T47D (cell line): ENCODE measurements around the gene AVEN.
A peak's percentile ranks its signal among the peaks of the same experiment; 100 is the strongest.

Source experiments
- DNase-seq, 2 experiments: peaks; one replicate each; pipeline versions ENCODE4 v3.0.0 to v3.0.0-alpha.2; 2011 to 2012; ENCODE audit warnings: low read depth in 1 of 2, low spot score in 1 of 2
- JUND ChIP-seq: IDR thresholded peaks from 2 replicates; pipeline ENCODE4 v1.6.1; 2012; ENCODE audit warnings: low read depth
- in situ Hi-C: cut with HindIII; loops from 2 replicates; pipeline ENCODE4 v1.10.0; 2016; ENCODE audit warnings: low sequenced_read_pairs, low pct_unique_long_range_greater_than_20kb

AVEN gene, protein sequence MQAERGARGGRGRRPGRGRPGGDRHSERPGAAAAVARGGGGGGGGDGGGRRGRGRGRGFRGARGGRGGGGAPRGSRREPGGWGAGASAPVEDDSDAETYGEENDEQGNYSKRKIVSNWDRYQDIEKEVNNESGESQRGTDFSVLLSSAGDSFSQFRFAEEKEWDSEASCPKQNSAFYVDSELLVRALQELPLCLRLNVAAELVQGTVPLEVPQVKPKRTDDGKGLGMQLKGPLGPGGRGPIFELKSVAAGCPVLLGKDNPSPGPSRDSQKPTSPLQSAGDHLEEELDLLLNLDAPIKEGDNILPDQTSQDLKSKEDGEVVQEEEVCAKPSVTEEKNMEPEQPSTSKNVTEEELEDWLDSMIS

DNA sequence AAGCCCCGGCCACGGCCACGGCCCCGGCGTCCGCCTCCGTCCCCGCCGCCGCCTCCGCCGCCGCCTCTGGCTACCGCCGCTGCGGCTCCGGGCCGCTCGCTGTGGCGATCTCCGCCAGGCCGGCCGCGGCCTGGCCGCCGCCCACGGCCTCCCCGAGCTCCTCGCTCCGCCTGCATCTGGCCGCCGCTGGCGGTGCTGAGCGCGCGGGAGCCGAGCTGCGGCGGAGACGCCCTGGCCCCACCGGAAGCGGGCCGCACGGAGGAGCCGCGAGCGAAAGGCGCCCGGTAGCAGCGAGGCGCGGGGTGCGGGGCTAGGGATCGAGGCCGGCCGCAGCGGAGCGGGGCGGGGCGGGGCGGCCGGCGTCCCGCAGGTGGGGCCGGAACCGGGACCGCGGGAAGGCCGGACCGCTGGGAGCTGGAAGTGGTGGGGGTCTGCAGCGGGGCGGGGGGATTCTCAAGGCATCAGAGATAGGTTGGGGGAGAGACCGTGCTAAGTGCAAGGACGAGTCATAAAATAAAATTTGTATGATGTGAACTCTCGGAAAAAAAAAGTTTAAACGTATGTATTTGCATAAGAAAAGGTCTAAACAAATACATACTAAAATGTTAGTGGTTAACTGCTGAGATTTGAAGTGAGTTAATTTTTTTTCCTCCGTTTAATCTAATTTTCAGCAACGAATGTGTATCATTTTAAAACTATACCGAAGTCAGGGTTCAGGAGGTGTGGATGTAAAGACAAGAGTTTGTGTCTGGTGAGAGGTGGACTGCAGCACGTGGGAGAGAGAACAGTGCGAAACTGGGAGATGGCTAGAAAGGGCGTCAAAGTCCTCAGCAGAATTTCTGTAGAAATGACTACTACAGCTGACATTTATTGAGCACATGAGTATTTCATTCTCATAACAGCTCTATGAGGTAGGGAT lies at the start of gene AVEN:
Gene AVEN, minus strand, starts transcription at position 334 of the 919 bp plus-strand sequence. Its CDS starts 158 bp downstream, at position 176.
- no peak for TF ChIP-seq JUND
- in situ Hi-C loops = no loop called here
- DNase-seq = peak; percentile 21 to 54

DNA sequence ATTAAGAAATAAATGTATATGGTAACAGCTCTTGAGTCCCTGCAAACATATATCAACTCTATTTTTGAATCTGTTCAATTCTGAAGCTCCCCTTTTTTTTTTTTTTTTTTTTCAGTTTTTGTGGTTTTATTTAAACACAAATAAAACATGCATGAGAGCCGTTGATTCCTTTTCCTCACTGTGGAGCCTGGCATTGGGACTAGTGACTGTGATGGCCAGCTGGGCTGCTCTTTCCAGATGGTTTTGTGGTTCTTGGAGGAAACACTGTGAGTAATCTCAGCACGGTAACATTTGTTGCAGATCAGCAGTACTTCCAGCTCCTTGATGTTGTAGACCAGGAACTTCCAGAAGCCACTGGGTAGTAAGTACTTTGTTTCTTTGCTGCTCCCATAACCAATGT lies 46.7 kb upstream of the AVEN start:
- DNase-seq = no peak
- in situ Hi-C loops = no loop called here
- TF ChIP-seq JUND = no peak

DNA sequence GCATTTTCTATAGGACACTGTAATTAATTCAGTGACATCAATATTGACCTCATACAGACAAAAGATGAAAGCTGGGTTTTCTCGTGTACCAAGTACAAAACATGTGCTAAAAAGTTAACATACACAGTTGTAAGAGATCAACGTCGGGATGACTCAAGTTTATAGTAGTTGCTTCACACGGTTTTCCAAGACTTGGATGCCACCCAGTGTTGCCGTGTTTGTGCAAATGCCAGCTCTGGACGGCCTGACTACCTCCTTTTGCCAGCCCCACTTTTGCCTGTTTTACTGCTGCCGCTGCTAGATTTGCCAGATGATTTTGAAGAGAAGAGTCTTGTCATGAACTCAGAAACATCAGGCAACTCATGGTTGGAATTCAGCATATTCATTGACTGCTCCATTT lies 45.1 kb upstream of the AVEN start:
- in situ Hi-C loops = no loop called here
- no peak for TF ChIP-seq JUND
- no peak for DNase-seq

DNA sequence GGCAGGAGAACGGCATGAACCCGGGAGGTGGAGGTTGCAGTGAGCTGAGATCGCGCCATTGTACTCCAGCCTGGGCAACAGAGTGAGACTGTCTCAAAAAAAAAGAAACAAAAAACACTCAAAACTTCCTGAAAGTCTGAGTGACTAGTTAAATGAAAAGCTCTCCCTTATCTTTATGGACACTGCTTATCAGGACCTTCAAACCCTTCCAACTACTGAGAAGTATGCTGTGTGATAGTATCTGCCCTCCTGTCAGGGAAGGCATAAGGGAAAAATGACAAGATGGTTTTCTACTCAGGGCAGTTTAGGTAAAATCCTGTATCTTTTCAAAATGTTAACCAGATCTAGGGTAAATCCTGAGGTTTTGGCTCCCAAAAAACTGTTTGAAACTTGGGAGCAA lies 40.9 kb upstream of the AVEN start:
- TF ChIP-seq JUND = no peak
- no peak for DNase-seq
- in situ Hi-C loops = no loop called here

DNA sequence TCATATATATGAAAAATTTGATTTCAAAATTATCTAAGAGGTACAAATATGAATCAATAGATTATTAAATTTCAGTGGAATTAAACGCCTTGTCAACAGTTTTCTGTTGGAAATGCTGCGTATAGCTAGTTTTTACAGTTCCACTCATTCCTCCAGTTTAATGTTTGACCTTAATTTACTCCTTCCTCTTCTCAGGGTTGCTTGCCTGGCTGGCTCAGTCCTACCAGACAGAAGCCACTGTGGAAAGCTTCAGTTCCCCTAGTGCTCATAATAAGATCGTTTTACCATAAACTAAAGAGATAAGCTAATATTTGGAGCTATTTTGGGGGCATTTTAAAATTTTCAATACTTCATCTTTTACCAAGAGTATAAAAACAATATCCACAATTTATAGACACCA lies 39.9 kb upstream of the AVEN start:
- no peak for DNase-seq
- TF ChIP-seq JUND = no peak
- in situ Hi-C loops = no loop called here

DNA sequence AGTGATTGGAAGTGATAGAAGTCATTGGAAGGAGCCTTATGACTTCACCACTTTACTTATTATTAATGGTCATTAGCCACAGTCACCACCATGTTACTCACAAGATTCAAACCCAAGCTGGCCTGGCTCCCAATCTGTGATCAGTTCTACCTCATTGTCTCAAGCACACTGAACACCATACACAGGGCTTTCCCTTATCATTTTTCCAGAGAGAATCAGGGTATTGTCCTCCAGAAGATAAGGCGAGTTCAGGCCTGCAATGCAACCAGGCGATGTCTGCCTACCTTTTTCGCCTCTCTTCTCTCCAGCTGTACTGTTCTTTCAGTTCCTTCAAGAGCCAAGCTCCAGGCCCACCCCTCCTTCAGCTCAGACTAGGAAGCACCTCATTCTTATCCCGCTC lies 37.8 kb upstream of the AVEN start:
- DNase-seq = no peak
- no peak for TF ChIP-seq JUND
- in situ Hi-C loops = no loop called here

DNA sequence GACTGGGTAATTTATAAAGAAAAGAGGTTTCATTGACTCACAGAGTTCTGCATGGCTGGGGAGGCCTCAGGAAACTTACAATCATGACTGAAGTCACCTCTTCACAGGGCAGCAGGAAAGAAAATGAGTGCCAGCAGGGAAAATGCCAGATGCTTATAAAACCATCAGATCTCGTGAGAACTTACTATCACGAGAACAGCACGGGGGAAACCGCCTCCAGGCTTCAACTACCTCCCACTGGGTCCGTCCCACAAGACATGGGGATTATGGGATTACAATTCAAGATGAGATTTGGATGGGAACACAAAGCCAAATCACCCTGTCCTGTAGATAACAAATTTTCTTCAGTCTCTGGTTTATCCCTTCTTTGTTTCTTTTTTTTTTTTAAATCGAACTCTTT lies 31.0 kb upstream of the AVEN start:
- in situ Hi-C loops = no loop called here
- TF ChIP-seq JUND = no peak
- no peak for DNase-seq

DNA sequence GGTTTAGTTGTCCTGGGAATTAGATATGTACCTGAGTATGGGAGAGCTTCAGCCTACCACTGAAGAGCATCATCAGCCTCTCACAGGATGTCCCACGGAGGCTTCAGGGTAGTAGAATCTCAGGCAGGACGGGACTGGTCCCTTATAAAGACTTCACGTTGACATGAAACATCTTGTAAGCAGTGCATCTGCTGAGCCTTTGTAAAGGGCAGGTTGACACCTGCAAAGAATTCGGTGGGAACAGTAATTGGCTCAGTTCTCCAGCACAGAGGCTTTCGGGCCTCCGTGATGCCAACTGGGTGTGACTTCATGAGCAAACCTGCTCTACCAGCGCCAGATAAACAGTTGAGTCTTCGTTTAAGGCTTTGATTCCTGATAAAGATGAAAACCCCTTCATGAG lies 26.9 kb upstream of the AVEN start:
- no peak for TF ChIP-seq JUND

DNA sequence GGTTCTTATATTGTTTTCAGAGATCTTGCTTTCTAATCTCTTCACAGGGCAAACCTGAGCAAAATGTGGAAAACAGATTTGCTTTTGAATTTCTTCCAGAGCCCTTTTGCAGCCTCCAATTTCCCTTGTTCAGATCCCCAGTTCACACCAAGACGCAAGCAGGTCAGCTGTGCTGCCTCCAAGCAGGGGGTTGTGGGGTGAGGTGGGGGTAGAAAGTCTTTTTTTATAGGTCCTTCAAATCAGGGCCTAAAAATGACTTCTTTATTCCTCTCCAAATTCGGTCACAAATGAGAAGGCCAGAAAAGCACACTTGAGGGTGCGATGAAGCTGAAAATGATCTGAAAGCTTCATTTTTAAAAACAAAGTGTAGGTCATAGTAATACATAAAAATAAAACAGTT lies 26.3 kb upstream of the AVEN start:
- no peak for DNase-seq
- in situ Hi-C loops = no loop called here
- TF ChIP-seq JUND = no peak

More for the DNA sequence above, 26.9 kb upstream of the AVEN start:
- no peak for DNase-seq
- in situ Hi-C loops = no loop called here

DNA sequence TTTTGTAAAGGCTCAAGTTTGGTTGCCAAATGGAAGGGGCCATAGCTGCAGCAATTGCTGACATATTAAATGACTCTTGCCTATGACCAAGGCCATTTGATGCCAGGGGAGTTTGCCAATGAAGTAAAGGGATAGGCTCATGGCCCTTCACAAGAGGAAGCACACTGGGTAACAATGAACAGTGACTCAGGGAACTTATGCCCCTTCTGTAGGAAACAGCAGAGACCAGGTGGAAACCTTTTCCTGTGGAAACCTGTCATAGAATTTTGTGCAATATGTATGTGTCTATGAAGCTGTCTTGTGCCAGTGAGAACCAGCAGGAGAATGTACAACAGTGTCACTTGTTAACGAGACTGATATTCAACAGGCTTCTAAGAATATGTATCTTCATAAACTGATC lies 25.4 kb upstream of the AVEN start:
- no peak for TF ChIP-seq JUND
- in situ Hi-C loops = no loop called here
- DNase-seq = no peak

DNA sequence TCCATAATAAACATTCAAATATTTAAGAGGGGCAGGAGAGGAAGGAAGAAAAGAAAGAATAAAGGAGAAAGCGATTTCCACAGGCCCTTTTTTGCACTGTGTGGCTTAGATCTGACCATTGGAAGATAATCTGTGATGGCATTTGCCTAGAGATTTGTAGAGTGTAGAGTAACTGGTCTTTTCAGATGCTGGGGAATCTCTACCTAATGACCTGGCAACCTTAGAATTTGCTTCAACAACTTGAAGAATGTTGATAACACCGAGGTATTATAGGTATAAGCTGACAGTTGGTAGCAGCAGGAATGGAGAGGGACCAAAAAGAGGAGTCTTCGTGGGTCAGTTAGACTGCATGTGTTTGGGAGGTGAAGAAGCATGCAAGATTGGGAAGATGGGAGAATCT lies 20.9 kb upstream of the AVEN start:
- TF ChIP-seq JUND = no peak
- in situ Hi-C loops = no loop called here
- DNase-seq = no peak

DNA sequence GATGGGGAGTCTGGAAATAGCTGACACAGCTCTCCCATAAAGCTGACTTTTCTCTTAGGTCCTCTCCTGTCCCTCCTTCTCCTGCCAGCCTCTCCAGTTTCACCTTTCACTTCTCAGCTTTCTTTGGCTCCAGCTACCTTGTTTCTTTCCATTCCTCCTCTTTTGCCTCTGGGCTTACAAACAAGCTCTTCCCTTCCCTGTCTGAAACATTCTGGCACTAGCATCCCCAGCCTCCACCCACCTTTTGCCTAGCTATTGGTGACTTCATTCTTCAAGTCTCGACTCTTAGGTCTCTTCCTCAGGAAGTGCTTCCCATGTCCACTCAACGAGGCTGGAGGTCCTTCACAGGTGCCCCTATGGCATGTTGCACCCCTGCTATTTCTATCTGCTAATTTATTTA lies 20.5 kb upstream of the AVEN start:
- no peak for TF ChIP-seq JUND
- DNase-seq = peak in 1 of 2 experiments; percentile 39
- in situ Hi-C loops = no loop called here

DNA sequence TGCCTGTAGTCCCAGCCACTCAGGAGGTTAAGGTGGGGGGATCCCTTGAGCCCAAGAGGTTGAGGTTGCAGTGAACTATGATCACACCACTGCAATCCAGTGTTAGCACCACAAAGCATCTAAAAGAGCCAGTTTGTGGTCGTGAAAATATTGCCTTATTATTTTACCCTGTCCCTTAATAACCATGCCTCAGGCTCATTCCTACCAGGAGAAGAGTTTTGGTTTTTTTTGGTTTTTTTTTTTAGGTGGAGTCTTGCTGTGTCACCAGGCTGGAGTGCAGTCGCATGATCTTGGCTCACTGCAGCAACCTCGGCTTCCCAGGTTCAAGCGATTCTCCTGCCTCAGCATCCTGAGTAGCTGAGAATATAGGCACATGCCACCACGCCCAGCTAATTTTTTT lies 17.9 kb upstream of the AVEN start:
- no peak for TF ChIP-seq JUND
- in situ Hi-C loops = no loop called here
- DNase-seq = no peak
